Osteocyte (in vitro differentiated cells): Measurements from ENCODE around the gene MYO1D. TPM values are rescaled to one million over a fixed set of nuclear protein-coding genes. Genes with fewer than 3 reads are reported as not detected.
A peak's percentile ranks its signal among the peaks of the same experiment; 100 is the strongest.

Source experiments
- DNase-seq: peaks from one replicate; pipeline ENCODE4 v3.0.0; 2021; ENCODE audit warnings: mixed read lengths; ENCODE audit not compliant: unreplicated experiment; ENCODE audit errors: extremely low spot score
- H3K27ac Mint-ChIP-seq: one replicate; pipeline ENCODE4 v1.8.0; 2021; ENCODE audit warnings: mild to moderate bottlenecking, mixed read lengths; ENCODE audit not compliant: unreplicated experiment
- H3K27me3 Mint-ChIP-seq: one replicate; pipeline ENCODE4 v1.8.0; 2021; ENCODE audit warnings: mixed read lengths; ENCODE audit not compliant: unreplicated experiment
- H3K36me3 Mint-ChIP-seq: one replicate; pipeline ENCODE4 v1.8.0; 2021; ENCODE audit warnings: mixed read lengths; ENCODE audit not compliant: unreplicated experiment
- H3K4me1 Mint-ChIP-seq: one replicate; pipeline ENCODE4 v1.8.0; 2021; ENCODE audit warnings: mixed read lengths; ENCODE audit not compliant: unreplicated experiment
- H3K4me3 Mint-ChIP-seq: one replicate; pipeline ENCODE4 v1.8.0; 2021; ENCODE audit warnings: mild to moderate bottlenecking, moderate library complexity, mixed read lengths; ENCODE audit not compliant: unreplicated experiment
- H3K9me3 Mint-ChIP-seq: one replicate; pipeline ENCODE4 v1.8.0; 2021; ENCODE audit warnings: mixed read lengths; ENCODE audit not compliant: unreplicated experiment
- total RNA-seq: library from RNA; stranded (reverse); gene quantifications from 2 replicates; pipeline ENCODE4 v1.2.1, GENCODE V29; 2021
- TF ChIP-seq, protein P1 (sequence below): fragments of 200-600 bp; sonication (generic); IDR thresholded peaks from 2 replicates; pipeline ENCODE4 v1.5.0; 2021; ENCODE audit warnings: antibody characterized with exemption, mild to moderate bottlenecking, moderate library complexity

Gene MYO1D
- total RNA-seq, 1 donor from 2014 or later, result 19.1 TPM

DNA sequence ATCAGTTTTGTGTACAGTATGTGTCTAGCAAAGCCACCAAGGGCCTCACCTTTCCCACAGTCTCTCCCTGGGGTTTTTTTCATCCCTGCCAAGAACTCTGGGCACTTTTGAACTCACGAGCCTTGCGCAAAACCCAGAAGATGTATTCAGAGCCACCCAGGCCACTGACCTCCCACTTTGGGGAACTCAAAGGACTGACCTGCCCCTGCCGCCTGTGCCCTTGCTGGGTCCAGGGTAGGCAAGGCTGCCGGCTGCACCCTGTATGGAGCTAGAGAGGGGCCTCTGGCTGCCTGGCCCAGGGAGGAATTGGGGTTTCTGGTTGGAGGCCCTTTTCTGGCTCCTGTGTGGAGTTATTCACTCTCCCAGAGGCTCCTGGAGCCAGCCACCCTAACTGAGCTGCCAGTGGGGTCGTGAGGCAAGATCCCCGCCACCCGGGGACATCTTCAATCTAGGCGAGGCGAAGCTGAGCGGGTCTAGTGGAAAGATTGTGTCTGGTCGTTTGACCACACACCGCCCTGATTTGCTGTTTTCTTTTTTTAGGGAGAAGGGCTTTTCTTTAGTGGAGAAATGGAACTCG is 388.2 kb downstream of the MYO1D start:
- TF ChIP-seq, protein P1, sequence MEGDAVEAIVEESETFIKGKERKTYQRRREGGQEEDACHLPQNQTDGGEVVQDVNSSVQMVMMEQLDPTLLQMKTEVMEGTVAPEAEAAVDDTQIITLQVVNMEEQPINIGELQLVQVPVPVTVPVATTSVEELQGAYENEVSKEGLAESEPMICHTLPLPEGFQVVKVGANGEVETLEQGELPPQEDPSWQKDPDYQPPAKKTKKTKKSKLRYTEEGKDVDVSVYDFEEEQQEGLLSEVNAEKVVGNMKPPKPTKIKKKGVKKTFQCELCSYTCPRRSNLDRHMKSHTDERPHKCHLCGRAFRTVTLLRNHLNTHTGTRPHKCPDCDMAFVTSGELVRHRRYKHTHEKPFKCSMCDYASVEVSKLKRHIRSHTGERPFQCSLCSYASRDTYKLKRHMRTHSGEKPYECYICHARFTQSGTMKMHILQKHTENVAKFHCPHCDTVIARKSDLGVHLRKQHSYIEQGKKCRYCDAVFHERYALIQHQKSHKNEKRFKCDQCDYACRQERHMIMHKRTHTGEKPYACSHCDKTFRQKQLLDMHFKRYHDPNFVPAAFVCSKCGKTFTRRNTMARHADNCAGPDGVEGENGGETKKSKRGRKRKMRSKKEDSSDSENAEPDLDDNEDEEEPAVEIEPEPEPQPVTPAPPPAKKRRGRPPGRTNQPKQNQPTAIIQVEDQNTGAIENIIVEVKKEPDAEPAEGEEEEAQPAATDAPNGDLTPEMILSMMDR, result no peak
- no peaks in the 10 kb centered on the region for H3K36me3 Mint-ChIP-seq
- no peak overlapping the region for H3K27ac Mint-ChIP-seq
- H3K9me3 Mint-ChIP-seq, result no peaks in the 10 kb centered on the region
- peak overlapping the region; percentile 77 for H3K4me3 Mint-ChIP-seq
- H3K4me1 Mint-ChIP-seq, result peaks cover 21% of the 10 kb centered on the region
- DNase-seq, result no peak
- no peaks in the 10 kb centered on the region for H3K27me3 Mint-ChIP-seq

- Mint-ChIP-seq H3K27me3 (no peaks in the 10 kb centered on the region), H3K4me1 (peaks cover 27% of the 10 kb centered on the region), H3K36me3 (no peaks in the 10 kb centered on the region), H3K9me3 (no peaks in the 10 kb centered on the region), H3K27ac (no peak overlapping the region), H3K4me3 (peak overlapping the region; percentile 77)
- DNase-seq, result no peak
- TF ChIP-seq, protein P1, result no peak
These were observed 388.8 kb downstream of the MYO1D start for GRCh38 chr17:32488177-32488542.

GRCh38 chr17:32487473-32488176 is 389.3 kb downstream of the MYO1D start:
- Mint-ChIP-seq H3K27me3 (no peaks in the 10 kb centered on the region), H3K36me3 (no peaks in the 10 kb centered on the region), H3K4me1 (peaks cover 29% of the 10 kb centered on the region), H3K9me3 (no peaks in the 10 kb centered on the region), H3K4me3 (peak overlapping the region; percentile 77), H3K27ac (no peak overlapping the region)
- DNase-seq, result no peak
- TF ChIP-seq, protein P1, result peak; percentile 15

DNA sequence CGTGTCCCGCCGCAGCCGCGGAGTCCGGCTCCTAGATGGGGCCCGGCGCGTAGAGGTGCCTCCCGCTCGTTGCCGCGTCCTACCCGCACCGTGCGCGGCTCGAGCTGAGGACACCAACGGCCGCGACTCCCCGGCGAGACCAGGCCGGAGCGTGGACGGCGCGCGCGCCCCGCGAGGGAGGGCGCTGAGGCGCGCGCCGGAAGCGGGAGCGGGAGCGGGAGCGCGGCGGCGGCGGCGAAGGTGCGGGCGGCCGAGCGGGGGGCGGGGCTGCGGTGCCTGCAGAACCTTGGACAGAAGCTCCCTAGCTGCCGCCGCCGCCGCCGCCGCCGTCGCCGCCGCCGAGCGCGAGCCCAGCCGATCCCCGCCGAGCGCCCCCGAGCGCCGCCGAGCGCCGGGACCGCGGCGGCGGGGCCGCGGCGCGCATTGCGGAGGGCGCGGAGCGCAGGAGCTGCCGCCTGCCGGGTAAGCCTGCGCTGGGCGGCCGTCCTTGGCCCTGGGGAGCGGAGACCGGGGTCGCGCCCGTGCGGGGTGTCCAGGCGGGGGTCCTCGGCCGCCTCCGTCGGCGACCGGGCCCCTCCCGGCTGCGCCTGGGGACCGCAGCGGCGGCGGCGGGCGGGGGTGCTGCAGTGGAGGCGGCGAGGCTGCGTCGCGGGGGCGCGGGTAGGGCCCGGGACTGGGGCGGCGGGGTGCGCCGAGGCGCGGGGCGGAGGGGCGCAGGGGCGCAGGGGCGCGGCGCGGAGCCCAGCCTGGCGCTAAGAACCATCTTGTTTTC is 390.0 kb downstream of the MYO1D start, which contains the start of gene CDK5R1:
CDK5R1 (plus strand) TSS at position 293 of the 772 bp plus-strand sequence. CDS start 628 bp downstream, outside the sequence.
- peak within 1 kb of the TSS; percentile 77 for H3K4me3 Mint-ChIP-seq
- no peaks in the 10 kb centered on the region for H3K9me3 Mint-ChIP-seq
- peak within 1 kb of the TSS; percentile 52 for H3K27ac Mint-ChIP-seq
- peaks cover 3% of the 10 kb centered on the region for H3K36me3 Mint-ChIP-seq
- peaks cover 29% of the 10 kb centered on the region for H3K4me1 Mint-ChIP-seq
- TF ChIP-seq, protein P1, result no peak
- H3K27me3 Mint-ChIP-seq, result no peaks in the 10 kb centered on the region
- DNase-seq, result peak; percentile 90
